ENCODE results near the gene ASB2.

- TF ChIP-seq EP300 (conservative IDR thresholded peaks at IDR 0.05; ENCODE audit: poor library complexity, severe bottlenecking), result no peak
- TF ChIP-seq, protein P1, sequence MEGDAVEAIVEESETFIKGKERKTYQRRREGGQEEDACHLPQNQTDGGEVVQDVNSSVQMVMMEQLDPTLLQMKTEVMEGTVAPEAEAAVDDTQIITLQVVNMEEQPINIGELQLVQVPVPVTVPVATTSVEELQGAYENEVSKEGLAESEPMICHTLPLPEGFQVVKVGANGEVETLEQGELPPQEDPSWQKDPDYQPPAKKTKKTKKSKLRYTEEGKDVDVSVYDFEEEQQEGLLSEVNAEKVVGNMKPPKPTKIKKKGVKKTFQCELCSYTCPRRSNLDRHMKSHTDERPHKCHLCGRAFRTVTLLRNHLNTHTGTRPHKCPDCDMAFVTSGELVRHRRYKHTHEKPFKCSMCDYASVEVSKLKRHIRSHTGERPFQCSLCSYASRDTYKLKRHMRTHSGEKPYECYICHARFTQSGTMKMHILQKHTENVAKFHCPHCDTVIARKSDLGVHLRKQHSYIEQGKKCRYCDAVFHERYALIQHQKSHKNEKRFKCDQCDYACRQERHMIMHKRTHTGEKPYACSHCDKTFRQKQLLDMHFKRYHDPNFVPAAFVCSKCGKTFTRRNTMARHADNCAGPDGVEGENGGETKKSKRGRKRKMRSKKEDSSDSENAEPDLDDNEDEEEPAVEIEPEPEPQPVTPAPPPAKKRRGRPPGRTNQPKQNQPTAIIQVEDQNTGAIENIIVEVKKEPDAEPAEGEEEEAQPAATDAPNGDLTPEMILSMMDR (IDR thresholded peaks at IDR 0.05; ENCODE audit: poor library complexity, severe bottlenecking), result no peak
- TF ChIP-seq RAD21 (conservative IDR thresholded peaks at IDR 0.05), result no peak
Observed at GRCh38 chr14:93914278-93914677, 62.1 kb downstream of the ASB2 start.
